ENCODE measurements around the gene ACOT7.

- TF ChIP-seq CTCF (IDR thresholded peaks at IDR 0.05; ENCODE audit: low read length) = no peak
- TF ChIP-seq EZH2 (IDR thresholded peaks at IDR 0.05; ENCODE audit: borderline replicate concordance, low read length) = no peak
These were observed 59.1 kb downstream of the ACOT7 start for GRCh38 chr1:6334261-6334993.
